IMR-90 (cell line): Measurements from ENCODE around the gene CEP72. TPM values are rescaled to one million over a fixed set of nuclear protein-coding genes. Genes with fewer than 3 reads are reported as not detected.

Experiments used
- ATAC-seq: fragments of 200-7000 bp; cut with Tn5 transposase; 2 replicates; pipeline ENCODE4 v1.9.1; 2020; ENCODE audit warnings: low read depth, mild to moderate bottlenecking, moderate library complexity
- BruUV-seq: library from RNA; stranded (reverse); fragments of 400-500 nt; replicated peaks from 2 replicates; lab custom pipeline; 2021; lab: Mats Ljungman, UMichigan
- CTCF ChIA-PET: fragments of 300-600 bp; formaldehyde crosslinking; extraction: SDS; loops from one replicate; lab custom pipeline; 2021; ENCODE audit warnings: antibody characterized with exemption; lab: Yijun Ruan, JAX
- POLR2A ChIA-PET: fragments of 300-600 bp; sonication (Branson Sonifier 250); formaldehyde crosslinking; loops from one replicate; lab custom pipeline; 2022; ENCODE audit warnings: antibody characterized with exemption; ENCODE audit not compliant: unreplicated experiment; lab: Charles Lee
- DNase-seq: peaks from one replicate; pipeline ENCODE4 v3.0.0; 2013
- H2AFZ ChIP-seq: replicated peaks from 2 replicates; pipeline ENCODE3; 2013; ENCODE audit warnings: low read length, mild to moderate bottlenecking; ENCODE audit not compliant: poor library complexity
- H2AK5ac ChIP-seq: 2 replicates; pipeline ENCODE4 v1.6.1; 2013; ENCODE audit warnings: low read depth, low read length, inconsistent platforms
- H2AK9ac ChIP-seq: replicated peaks from 2 replicates; pipeline ENCODE3; 2013; ENCODE audit warnings: mild to moderate bottlenecking, low read depth, low read length, moderate library complexity; ENCODE audit not compliant: poor library complexity
- H2BK120ac ChIP-seq: 2 replicates; pipeline ENCODE4 v1.6.1; 2013; ENCODE audit warnings: low read depth, low read length, inconsistent platforms
- H2BK15ac ChIP-seq: 3 replicates; pipeline ENCODE4 v1.6.1; 2013; ENCODE audit warnings: low read depth, low read length, inconsistent platforms
- H2BK20ac ChIP-seq: 2 replicates; pipeline ENCODE4 v1.6.1; 2013; ENCODE audit warnings: low read depth, mild to moderate bottlenecking, inconsistent platforms, low read length, moderate library complexity
- H2BK5ac ChIP-seq: 2 replicates; pipeline ENCODE4 v1.6.1; 2013; ENCODE audit warnings: mild to moderate bottlenecking, low read depth, low read length, inconsistent platforms; ENCODE audit not compliant: poor library complexity, severe bottlenecking
- H3K14ac ChIP-seq: replicated peaks from 2 replicates; pipeline ENCODE4 v1.6.1; 2013; ENCODE audit warnings: low read depth, low read length, inconsistent platforms
- H3K18ac ChIP-seq: 2 replicates; pipeline ENCODE4 v1.6.1; 2013; ENCODE audit warnings: low read depth, low read length, control low read depth
- H3K23ac ChIP-seq: 2 replicates; pipeline ENCODE4 v1.6.1; 2013; ENCODE audit warnings: low read depth, low read length, inconsistent platforms
- H3K27ac ChIP-seq: 2 replicates; pipeline ENCODE4 v1.5.1; 2013; ENCODE audit warnings: mild to moderate bottlenecking, control low read depth, low read length; ENCODE audit not compliant: insufficient read depth
- H3K27me3 ChIP-seq: 2 replicates; pipeline ENCODE4 v1.6.1; 2013; ENCODE audit warnings: low read length; ENCODE audit not compliant: control insufficient read depth, insufficient read depth
- H3K36me3 ChIP-seq: 2 replicates; pipeline ENCODE4 v1.6.1; 2013; ENCODE audit warnings: low read length, mixed read lengths; ENCODE audit not compliant: control insufficient read depth, insufficient read depth
- H3K4ac ChIP-seq: 2 replicates; pipeline ENCODE4 v1.6.1; 2013; ENCODE audit warnings: low read depth, low read length, inconsistent platforms
- H3K4me1 ChIP-seq: 2 replicates; pipeline ENCODE4 v1.6.1; 2013; ENCODE audit warnings: low read length, mixed read lengths; ENCODE audit not compliant: control insufficient read depth, insufficient read depth
- H3K4me2 ChIP-seq: 2 replicates; pipeline ENCODE4 v1.6.1; 2013; ENCODE audit warnings: low read depth, mild to moderate bottlenecking, control low read depth, low read length, moderate library complexity
- H3K4me3 ChIP-seq: 2 replicates; pipeline ENCODE4 v1.5.1; 2013; ENCODE audit warnings: low read depth, mild to moderate bottlenecking, control low read depth, low read length, moderate library complexity; ENCODE audit not compliant: insufficient read depth
- H3K56ac ChIP-seq: 2 replicates; pipeline ENCODE4 v1.6.1; 2013; ENCODE audit warnings: low read length, inconsistent platforms; ENCODE audit not compliant: insufficient read depth; ENCODE audit errors: extremely low read depth
- H3K79me1 ChIP-seq, 2 experiments: 2 replicates each; pipeline ENCODE4 v1.6.1; 2013; ENCODE audit warnings: low read length in 2 of 2, inconsistent platforms in 1 of 2, low read depth in 1 of 2
- H3K9ac ChIP-seq: 2 replicates; pipeline ENCODE4 v1.6.1; 2013; ENCODE audit warnings: low read depth, low read length, control low read depth
- H3K9me1 ChIP-seq: 2 replicates; pipeline ENCODE4 v1.6.1; 2013; ENCODE audit warnings: low read length, inconsistent platforms; ENCODE audit not compliant: insufficient read depth
- H3K9me3 ChIP-seq: 2 replicates; pipeline ENCODE4 v1.6.1; 2013; ENCODE audit warnings: low read length; ENCODE audit not compliant: control insufficient read depth, insufficient read depth
- H4K20me1 ChIP-seq: 2 replicates; pipeline ENCODE4 v1.6.1; 2013; ENCODE audit warnings: low read length, inconsistent platforms; ENCODE audit not compliant: insufficient read depth
- H4K5ac ChIP-seq: 2 replicates; pipeline ENCODE4 v1.6.1; 2013; ENCODE audit warnings: mild to moderate bottlenecking, low read depth, low read length, control low read depth
- H4K8ac ChIP-seq, 2 experiments: 2 replicates each; pipeline ENCODE4 v1.6.1; 2013; ENCODE audit warnings: low read depth in 2 of 2, low read length in 2 of 2, control low read depth in 1 of 2, inconsistent platforms in 1 of 2
- H4K91ac ChIP-seq: 2 replicates; pipeline ENCODE4 v1.6.1; 2013; ENCODE audit warnings: low read depth, low read length, inconsistent platforms; ENCODE audit not compliant: insufficient read depth
- CEBPB ChIP-seq: IDR thresholded peaks from 2 replicates; pipeline ENCODE4 v1.6.1; 2012; ENCODE audit warnings: low read depth, low read length, improper control_type of control experiment
- CHD1 ChIP-seq: IDR thresholded peaks from 2 replicates; pipeline ENCODE4 v1.6.1; 2012; ENCODE audit warnings: low read depth, low read length, improper control_type of control experiment
- ELK1 ChIP-seq: fragments of 150-350 bp; IDR thresholded peaks from 2 replicates; pipeline ENCODE4 v1.6.1; 2016; ENCODE audit warnings: low read depth, mild to moderate bottlenecking, low read length, moderate library complexity, borderline replicate concordance
- NFE2L2 ChIP-seq: fragments of 150-350 bp; IDR thresholded peaks from 2 replicates; pipeline ENCODE4 v1.6.1; 2016; ENCODE audit warnings: low read depth, mild to moderate bottlenecking, low read length
- POLR2A ChIP-seq: IDR thresholded peaks from 2 replicates; pipeline ENCODE4 v1.6.1; 2012; ENCODE audit warnings: mild to moderate bottlenecking, low read depth, low read length
- RCOR1 ChIP-seq: IDR thresholded peaks from 2 replicates; pipeline ENCODE4 v1.6.1; 2012; ENCODE audit warnings: mild to moderate bottlenecking, low read length, improper control_type of control experiment; ENCODE audit not compliant: insufficient replicate concordance
- RFX5 ChIP-seq: IDR thresholded peaks from 2 replicates; pipeline ENCODE4 v1.8.0; 2012; ENCODE audit warnings: low read depth, mild to moderate bottlenecking, low read length, moderate library complexity
- WGBS, 2 experiments: methylation state at CpG; one replicate each; pipeline versions ENCODE4 v1.1.5 to v1.1.7; 2013; ENCODE audit warnings: missing lambda C conversion rate in 2 of 2; ENCODE audit not compliant: insufficient read length in 1 of 2; ENCODE audit errors: extremely low coverage in 2 of 2; 5-methylcytosine and 5-hydroxymethylcytosine counted together
- dilution Hi-C: fragments of 300-500 bp; cut with HindIII; formaldehyde crosslinking; loops from one replicate; pipeline ENCODE4 v1.14.3; 2018; ENCODE audit warnings: low sequenced_read_pairs; ENCODE audit not compliant: unreplicated experiment
- in situ Hi-C: fragments of 300-500 bp; cut with MboI; formaldehyde crosslinking; loops from 3 replicates; pipeline ENCODE4 v1.14.3; 2019; ENCODE audit warnings: low sequenced_read_pairs, inconsistent platforms, mixed read lengths
- intact Hi-C: fragments of 100-400 bp; cut with micrococcal nuclease; formaldehyde crosslinking; loops from 2 replicates; pipeline ENCODE4 v1.10.0; 2022
- polyA plus RNA-seq, 3 experiments: library from polyadenylated mRNA; depleted of rRNA; stranded (reverse); fragments of >200 nt; gene quantifications; 2 replicates each; pipeline ENCODE4 v1.2.3, GENCODE V29; 2012; ENCODE audit warnings: low replicate concordance in 1 of 3
- total RNA-seq: library from RNA; depleted of rRNA; stranded (reverse); fragments of >200 nt; gene quantifications from 2 replicates; pipeline ENCODE4 v1.2.3, GENCODE V29; 2012

CEP72 gene
- total and polyA plus RNA-seq, 2 of the 4 experiments (the other 2 are of a cell fraction), result 2.9 to 4.3 TPM

- Histone ChIP-seq H3K9ac (no peak overlapping the region), H3K23ac (no peak overlapping the region), H3K4me3 (no peak overlapping the region), H3K9me1 (peaks cover 5% of the 10 kb centered on the region; the same call in 1 of the 2 replicates), H2AFZ (no peak overlapping the region), H3K4me1 (peaks cover 2% of the 10 kb centered on the region; the same call in 1 of the 2 replicates), H3K27ac (no peak overlapping the region), H2AK5ac (no peak overlapping the region), H2BK120ac (no peak overlapping the region), H3K56ac (no peak overlapping the region), H3K79me1 (peaks cover 3% of the 10 kb centered on the region in 2 experiments; a peak in 2 of 4 replicates), H2BK5ac (no peak overlapping the region), H3K18ac (no peak overlapping the region), H4K5ac (no peak overlapping the region), H3K4ac (no peak overlapping the region), H3K14ac (no peak overlapping the region), H4K20me1 (no peaks in the 10 kb centered on the region), H3K4me2 (no peak overlapping the region), H3K9me3 (no peaks in the 10 kb centered on the region), H2BK20ac (no peak overlapping the region), H3K36me3 (no peaks in the 10 kb centered on the region), H2AK9ac (no peak overlapping the region), H4K91ac (no peak overlapping the region), H2BK15ac (no peak overlapping the region), H3K27me3 (peaks cover 26% of the 10 kb centered on the region), H4K8ac (no peak overlapping the region)
- WGBS, 2 experiments, result 83% methylated on average over 26 of the region's 37 CpGs; no CpG with 5 or more reads in 1 of the 2 experiments
- dilution Hi-C loops (no loop called here), in situ Hi-C loops (no loop called here), intact Hi-C loops (no loop called here)
- DNase-seq (no peak), ATAC-seq (no peak)
- POLR2A ChIA-PET, result no interaction called here
- CTCF ChIA-PET, result no interaction called here
- TF ChIP-seq RFX5 (no peak), ELK1 (no peak), RCOR1 (no peak), CEBPB (no peak), POLR2A (no peak), CHD1 (no peak), NFE2L2 (no peak)
- no TSS peak for BruUV-seq
These were observed 4.4 kb upstream of the CEP72 start for GRCh38 chr5:607541-608428.
